Measurements from ENCODE around the gene MMP10.

GRCh38 chr11:102794382-102794781, 14.0 kb upstream of the MMP10 start:
- TF ChIP-seq CTCF (conservative IDR thresholded peaks at IDR 0.05; ENCODE audit: low read length), result peak; percentile 78
- no peak for TF ChIP-seq EZH2phosphoT487 (IDR thresholded peaks at IDR 0.05; ENCODE audit: borderline replicate concordance)

All from Loucy (cell line).